ENCODE measurements around the gene CELF5.

DNA sequence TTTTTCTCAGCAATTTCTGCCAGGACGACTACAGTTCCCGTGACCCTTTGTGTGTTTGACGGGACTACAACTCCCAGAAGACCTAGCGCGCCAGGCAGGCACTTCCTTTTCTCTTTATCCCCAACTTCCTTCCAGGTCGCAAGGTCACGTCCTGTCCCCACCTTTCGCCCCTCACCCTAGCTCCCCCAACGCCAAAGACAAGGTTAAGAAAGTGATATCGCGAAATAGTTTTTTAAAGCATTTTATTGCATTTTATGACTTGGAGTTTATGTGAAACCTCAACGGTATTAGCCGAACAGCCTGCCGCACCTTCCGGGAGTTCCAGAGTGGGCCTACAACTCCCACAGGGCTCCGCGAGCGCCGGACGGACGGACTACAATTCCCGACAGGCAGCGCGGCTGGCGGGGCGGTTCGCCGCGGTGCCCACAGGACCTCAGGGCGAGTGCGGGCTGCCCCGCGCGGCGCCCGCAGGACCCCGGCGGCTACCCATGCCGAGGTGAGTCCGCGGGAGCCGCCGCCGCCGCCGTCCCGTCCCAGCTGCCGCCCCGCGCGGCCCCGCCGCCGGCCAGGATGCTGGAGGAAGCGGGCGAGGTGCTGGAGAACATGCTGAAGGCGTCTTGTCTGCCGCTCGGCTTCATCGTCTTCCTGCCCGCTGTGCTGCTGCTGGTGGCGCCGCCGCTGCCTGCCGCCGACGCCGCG, 38.9 kb upstream of the CELF5 start, which contains the start of gene NCLN:
- TF ChIP-seq, protein P1, sequence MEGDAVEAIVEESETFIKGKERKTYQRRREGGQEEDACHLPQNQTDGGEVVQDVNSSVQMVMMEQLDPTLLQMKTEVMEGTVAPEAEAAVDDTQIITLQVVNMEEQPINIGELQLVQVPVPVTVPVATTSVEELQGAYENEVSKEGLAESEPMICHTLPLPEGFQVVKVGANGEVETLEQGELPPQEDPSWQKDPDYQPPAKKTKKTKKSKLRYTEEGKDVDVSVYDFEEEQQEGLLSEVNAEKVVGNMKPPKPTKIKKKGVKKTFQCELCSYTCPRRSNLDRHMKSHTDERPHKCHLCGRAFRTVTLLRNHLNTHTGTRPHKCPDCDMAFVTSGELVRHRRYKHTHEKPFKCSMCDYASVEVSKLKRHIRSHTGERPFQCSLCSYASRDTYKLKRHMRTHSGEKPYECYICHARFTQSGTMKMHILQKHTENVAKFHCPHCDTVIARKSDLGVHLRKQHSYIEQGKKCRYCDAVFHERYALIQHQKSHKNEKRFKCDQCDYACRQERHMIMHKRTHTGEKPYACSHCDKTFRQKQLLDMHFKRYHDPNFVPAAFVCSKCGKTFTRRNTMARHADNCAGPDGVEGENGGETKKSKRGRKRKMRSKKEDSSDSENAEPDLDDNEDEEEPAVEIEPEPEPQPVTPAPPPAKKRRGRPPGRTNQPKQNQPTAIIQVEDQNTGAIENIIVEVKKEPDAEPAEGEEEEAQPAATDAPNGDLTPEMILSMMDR (IDR thresholded peaks at IDR 0.05) = no peak
- TF ChIP-seq EP300 (IDR thresholded peaks at IDR 0.05) (peak in 1 of 4 donors; percentile 5), POLR2A (IDR thresholded peaks at IDR 0.05) (no peak), POLR2AphosphoS5 (IDR thresholded peaks at IDR 0.05) (peak in 2 of 4 donors; percentile 24 to 47)

Measured in sigmoid colon (tissue), 4 donors.